ENCODE data around the gene SUCO.

- TF ChIP-seq CTCF (IDR thresholded peaks at IDR 0.05 in 4 of 5, conservative IDR thresholded peaks at IDR 0.05 in 1 of 5) = no peak
- TF ChIP-seq POLR2A (IDR thresholded peaks at IDR 0.05) = no peak
Observed at GRCh38 chr1:172497230-172497629, 35.7 kb upstream of the SUCO start.

Measured in gastrocnemius medialis (tissue), 4 donors.